B cell (primary cell): ENCODE results near the gene PGP.

Experiments
- CTCF ChIP-seq: fragments of 200-600 bp; IDR thresholded peaks from one replicate; pipeline ENCODE4 v1.8.0; 2022; ENCODE audit warnings: antibody characterized with exemption, mild to moderate bottlenecking
- EZH2 ChIP-seq: IDR thresholded peaks from 2 replicates; pipeline ENCODE4 v1.6.1; 2012; ENCODE audit warnings: borderline replicate concordance, low read depth, mild to moderate bottlenecking, moderate library complexity, low read length; ENCODE audit not compliant: insufficient read depth, poor library complexity, severe bottlenecking

- no peak for TF ChIP-seq CTCF
- no peak for TF ChIP-seq EZH2
These were observed 28.6 kb downstream of the PGP start for GRCh38 chr16:2186064-2186463.
